ENCODE measurements around the gene SCD5. TPM values are rescaled to one million over a fixed set of nuclear protein-coding genes. Genes with fewer than 3 reads are reported as not detected.

Gene SCD5
- total and polyA plus RNA-seq, 9 of the 15 experiments (the other 6 are each of a cell fraction or from before 2014, with no cell fraction given): 0.01 to 0.20 (median 0.03) TPM; not detected in 5

- Histone ChIP-seq H3K79me2 (ENCODE audit: control insufficient read depth, insufficient read depth, low read length) (no peaks in the 10 kb centered on the region), H3K4me1 (replicated peaks in 1 of 2; ENCODE audit: control insufficient read depth in 2 of 2, insufficient read depth in 2 of 2, low read length in 2 of 2) (no peaks in the 10 kb centered on the region), H3K9ac (ENCODE audit: insufficient read depth in 1 of 2, low read depth in 2 of 2, low read length in 2 of 2) (no peak overlapping the region; a peak in 1 of 4 replicates), H3K9me3 (replicated peaks; ENCODE audit: control insufficient read depth, insufficient read depth, low read depth, low read length) (no peaks in the 10 kb centered on the region), H3K27me3 (ENCODE audit: control insufficient read depth in 2 of 2, insufficient read depth in 2 of 2, low read length in 2 of 2) (peaks cover 34 to 55% of the 10 kb centered on the region in 2 experiments), H3K9me1 (ENCODE audit: control insufficient read depth, insufficient read depth, low read length) (no peaks in the 10 kb centered on the region), H4K20me1 (replicated peaks; ENCODE audit: control insufficient read depth, insufficient read depth, low read length) (no peaks in the 10 kb centered on the region), H3K4me2 (ENCODE audit: insufficient read depth, low read length) (no peak overlapping the region), H3K27ac (ENCODE audit: extremely low read depth, low read depth, low read length) (no peak overlapping the region), H2AFZ (ENCODE audit: low read depth, low read length) (no peak overlapping the region), H3K4me3 (no peak overlapping the region), H3K36me3 (ENCODE audit: control insufficient read depth, insufficient read depth, low read length) (no peaks in the 10 kb centered on the region)
- FAIRE-seq (no peak), ATAC-seq (no peak), DNase-seq (ENCODE audit: extremely low read depth in 1 of 4, low spot score in 3 of 4) (no peak)
- in situ Hi-C loops (cut with MboI): no loop called here
- CTCF ChIA-PET (ENCODE audit: low intra/inter-chr PET ratio): no interaction called here
- intact Hi-C loops (cut with micrococcal nuclease): no loop called here
- BruUV-seq (replicated peaks): no TSS peak
- WGBS (ENCODE audit: insufficient coverage, low coverage, missing lambda C conversion rate): 2% methylated on average over 4 of the region's 4 CpGs
- POLR2A ChIA-PET: no interaction called here
- no peak for TF ChIP-seq EWSR1 (IDR thresholded peaks at IDR 0.05; ENCODE audit: borderline replicate concordance, low read depth, partially characterized antibody)
- TF ChIP-seq E2F5 (CRISPR knock-in tag; IDR thresholded peaks at IDR 0.05): no peak
- TF ChIP-seq DNMT1 (IDR thresholded peaks at IDR 0.05): no peak
- TF ChIP-seq E2F3 (CRISPR knock-in tag; IDR thresholded peaks at IDR 0.05): no peak
- no peak for TF ChIP-seq RBM25 (IDR thresholded peaks at IDR 0.05; ENCODE audit: low read depth, low read length, severe bottlenecking)
- TF ChIP-seq NEUROD1 (IDR thresholded peaks at IDR 0.05; ENCODE audit: borderline replicate concordance, low read depth, low read length, partially characterized antibody): no peak
- TF ChIP-seq PHB (CRISPR knock-in tag; IDR thresholded peaks at IDR 0.05): no peak
- TF ChIP-seq PCBP2 (IDR thresholded peaks at IDR 0.05; ENCODE audit: low read depth, low read length, poor library complexity, severe bottlenecking): no peak
- no peak for TF ChIP-seq ZNF274 (IDR thresholded peaks at IDR 0.05; ENCODE audit: borderline replicate concordance, low read depth, low read length)
- TF ChIP-seq XRCC5 (IDR thresholded peaks at IDR 0.05; ENCODE audit: low read depth, low read length): no peak
- no peak for TF ChIP-seq SAFB (IDR thresholded peaks at IDR 0.05; ENCODE audit: borderline replicate concordance, low read depth, low read length)
- no peak for TF ChIP-seq ZNF518B (CRISPR knock-in tag; IDR thresholded peaks at IDR 0.05)
- no peak for TF ChIP-seq CHD4 (IDR thresholded peaks at IDR 0.05; ENCODE audit: insufficient read depth, insufficient replicate concordance, low read depth, low read length, poor library complexity, severe bottlenecking)
- no peak for TF ChIP-seq CHAMP1 (IDR thresholded peaks at IDR 0.05)
These were observed 11.3 kb downstream of the SCD5 start for GRCh38 chr4:82787342-82787741.
